Measurements from ENCODE around the gene PLD3.

Gene PLD3

DNA sequence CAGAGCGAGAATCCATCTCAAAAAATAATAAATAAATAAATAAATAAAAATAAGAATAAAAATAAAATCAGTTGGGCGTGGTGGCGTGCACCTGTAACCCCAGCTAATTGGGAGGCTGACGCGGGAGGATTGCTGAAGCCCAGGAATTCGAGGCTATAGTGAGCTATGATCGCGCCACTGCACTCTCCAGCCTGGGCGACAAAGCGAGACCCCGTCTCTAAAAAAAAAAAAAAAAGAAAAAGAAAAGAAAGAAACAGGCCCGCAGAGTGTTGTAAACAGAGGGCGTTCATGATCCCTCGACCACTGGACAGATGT, 71.9 kb downstream of the PLD3 start:
- Histone ChIP-seq H3K9me3 (ENCODE audit: control insufficient read depth in 1 of 2, low read length in 2 of 2) (no peaks in the 10 kb centered on the region), H3K36me3 (ENCODE audit: control insufficient read depth in 1 of 2, insufficient read depth in 2 of 2, low read length in 2 of 2) (peaks cover 6 to 13% of the 10 kb centered on the region in 2 donors), H3K4me3 (ENCODE audit: low read depth in 1 of 2, low read length in 2 of 2) (peak overlapping the region; percentile 64 to 82), H3K4me1 (ENCODE audit: control insufficient read depth in 1 of 2, insufficient read depth in 2 of 2, low read length in 2 of 2) (peaks cover 29 to 30% of the 10 kb centered on the region in 2 donors), H3K9ac (ENCODE audit: low read depth in 1 of 2, low read length in 2 of 2) (peak overlapping the region in 1 of 2 donors; percentile 89), H3K27ac (ENCODE audit: low read depth, low read length) (peak overlapping the region; percentile 96), H3K27me3 (ENCODE audit: control insufficient read depth in 1 of 2, insufficient read depth in 2 of 2, low read length in 2 of 2) (no peaks in the 10 kb centered on the region)

GRCh38 chr19:40420766-40421765, 72.6 kb downstream of the PLD3 start:
- H3K9me3 ChIP-seq (ENCODE audit: control insufficient read depth in 1 of 2, low read length in 2 of 2): no peaks in the 10 kb centered on the region
- peak overlapping the region; percentile 96 for H3K27ac ChIP-seq (ENCODE audit: low read depth, low read length)
- H3K4me1 ChIP-seq (ENCODE audit: control insufficient read depth in 1 of 2, insufficient read depth in 2 of 2, low read length in 2 of 2): peaks cover 28 to 29% of the 10 kb centered on the region in 2 donors
- H3K9ac ChIP-seq (ENCODE audit: low read depth in 1 of 2, low read length in 2 of 2): peak overlapping the region; percentile 89 to 96
- no peaks in the 10 kb centered on the region for H3K27me3 ChIP-seq (ENCODE audit: control insufficient read depth in 1 of 2, insufficient read depth in 2 of 2, low read length in 2 of 2)
- H3K36me3 ChIP-seq (ENCODE audit: control insufficient read depth in 1 of 2, insufficient read depth in 2 of 2, low read length in 2 of 2): peaks cover 6 to 13% of the 10 kb centered on the region in 2 donors
- H3K4me3 ChIP-seq (ENCODE audit: low read depth in 1 of 2, low read length in 2 of 2): peak overlapping the region; percentile 64 to 82

GRCh38 chr19:40421993-40422747, 73.7 kb downstream of the PLD3 start:
- peak overlapping the region; percentile 96 for H3K27ac ChIP-seq (ENCODE audit: low read depth, low read length)
- H3K4me3 ChIP-seq (ENCODE audit: low read depth in 1 of 2, low read length in 2 of 2): no peak overlapping the region
- peaks cover 6 to 13% of the 10 kb centered on the region in 2 donors for H3K36me3 ChIP-seq (ENCODE audit: control insufficient read depth in 1 of 2, insufficient read depth in 2 of 2, low read length in 2 of 2)
- no peaks in the 10 kb centered on the region for H3K27me3 ChIP-seq (ENCODE audit: control insufficient read depth in 1 of 2, insufficient read depth in 2 of 2, low read length in 2 of 2)
- no peaks in the 10 kb centered on the region for H3K9me3 ChIP-seq (ENCODE audit: control insufficient read depth in 1 of 2, low read length in 2 of 2)
- peaks cover 20 to 29% of the 10 kb centered on the region in 2 donors for H3K4me1 ChIP-seq (ENCODE audit: control insufficient read depth in 1 of 2, insufficient read depth in 2 of 2, low read length in 2 of 2)
- H3K9ac ChIP-seq (ENCODE audit: low read depth in 1 of 2, low read length in 2 of 2): peak overlapping the region; percentile 89 to 96

- Histone ChIP-seq H3K36me3 (ENCODE audit: control insufficient read depth in 1 of 2, insufficient read depth in 2 of 2, low read length in 2 of 2) (peaks cover 6 to 13% of the 10 kb centered on the region in 2 donors), H3K9ac (ENCODE audit: low read depth in 1 of 2, low read length in 2 of 2) (peak overlapping the region in 1 of 2 donors; percentile 89), H3K27ac (ENCODE audit: low read depth, low read length) (no peak overlapping the region), H3K4me3 (ENCODE audit: low read depth in 1 of 2, low read length in 2 of 2) (no peak overlapping the region), H3K9me3 (ENCODE audit: control insufficient read depth in 1 of 2, low read length in 2 of 2) (no peaks in the 10 kb centered on the region), H3K4me1 (ENCODE audit: control insufficient read depth in 1 of 2, insufficient read depth in 2 of 2, low read length in 2 of 2) (peaks cover 14 to 23% of the 10 kb centered on the region in 2 donors), H3K27me3 (ENCODE audit: control insufficient read depth in 1 of 2, insufficient read depth in 2 of 2, low read length in 2 of 2) (no peaks in the 10 kb centered on the region)
Observed at GRCh38 chr19:40422748-40423566, 74.5 kb downstream of the PLD3 start.

GRCh38 chr19:40423938-40424337, 75.4 kb downstream of the PLD3 start:
- Histone ChIP-seq H3K36me3 (ENCODE audit: control insufficient read depth in 1 of 2, insufficient read depth in 2 of 2, low read length in 2 of 2) (peaks cover 6 to 13% of the 10 kb centered on the region in 2 donors), H3K27me3 (ENCODE audit: control insufficient read depth in 1 of 2, insufficient read depth in 2 of 2, low read length in 2 of 2) (no peaks in the 10 kb centered on the region), H3K4me3 (ENCODE audit: low read depth in 1 of 2, low read length in 2 of 2) (no peak overlapping the region), H3K27ac (ENCODE audit: low read depth, low read length) (no peak overlapping the region), H3K9ac (ENCODE audit: low read depth in 1 of 2, low read length in 2 of 2) (no peak overlapping the region), H3K9me3 (ENCODE audit: control insufficient read depth in 1 of 2, low read length in 2 of 2) (no peaks in the 10 kb centered on the region), H3K4me1 (ENCODE audit: control insufficient read depth in 1 of 2, insufficient read depth in 2 of 2, low read length in 2 of 2) (peaks cover 14 to 23% of the 10 kb centered on the region in 2 donors)

GRCh38 chr19:40424637-40425449, 76.3 kb downstream of the PLD3 start:
- peaks cover 14 to 23% of the 10 kb centered on the region in 2 donors for H3K4me1 ChIP-seq (ENCODE audit: control insufficient read depth in 1 of 2, insufficient read depth in 2 of 2, low read length in 2 of 2)
- peak overlapping the region; percentile 95 to 99 for H3K9ac ChIP-seq (ENCODE audit: low read depth in 1 of 2, low read length in 2 of 2)
- H3K9me3 ChIP-seq (ENCODE audit: control insufficient read depth in 1 of 2, low read length in 2 of 2): no peaks in the 10 kb centered on the region
- peak overlapping the region; percentile 97 for H3K27ac ChIP-seq (ENCODE audit: low read depth, low read length)
- H3K4me3 ChIP-seq (ENCODE audit: low read depth in 1 of 2, low read length in 2 of 2): peak overlapping the region; percentile 84 to 97
- H3K27me3 ChIP-seq (ENCODE audit: control insufficient read depth in 1 of 2, insufficient read depth in 2 of 2, low read length in 2 of 2): no peaks in the 10 kb centered on the region
- H3K36me3 ChIP-seq (ENCODE audit: control insufficient read depth in 1 of 2, insufficient read depth in 2 of 2, low read length in 2 of 2): peaks cover 6 to 13% of the 10 kb centered on the region in 2 donors

DNA sequence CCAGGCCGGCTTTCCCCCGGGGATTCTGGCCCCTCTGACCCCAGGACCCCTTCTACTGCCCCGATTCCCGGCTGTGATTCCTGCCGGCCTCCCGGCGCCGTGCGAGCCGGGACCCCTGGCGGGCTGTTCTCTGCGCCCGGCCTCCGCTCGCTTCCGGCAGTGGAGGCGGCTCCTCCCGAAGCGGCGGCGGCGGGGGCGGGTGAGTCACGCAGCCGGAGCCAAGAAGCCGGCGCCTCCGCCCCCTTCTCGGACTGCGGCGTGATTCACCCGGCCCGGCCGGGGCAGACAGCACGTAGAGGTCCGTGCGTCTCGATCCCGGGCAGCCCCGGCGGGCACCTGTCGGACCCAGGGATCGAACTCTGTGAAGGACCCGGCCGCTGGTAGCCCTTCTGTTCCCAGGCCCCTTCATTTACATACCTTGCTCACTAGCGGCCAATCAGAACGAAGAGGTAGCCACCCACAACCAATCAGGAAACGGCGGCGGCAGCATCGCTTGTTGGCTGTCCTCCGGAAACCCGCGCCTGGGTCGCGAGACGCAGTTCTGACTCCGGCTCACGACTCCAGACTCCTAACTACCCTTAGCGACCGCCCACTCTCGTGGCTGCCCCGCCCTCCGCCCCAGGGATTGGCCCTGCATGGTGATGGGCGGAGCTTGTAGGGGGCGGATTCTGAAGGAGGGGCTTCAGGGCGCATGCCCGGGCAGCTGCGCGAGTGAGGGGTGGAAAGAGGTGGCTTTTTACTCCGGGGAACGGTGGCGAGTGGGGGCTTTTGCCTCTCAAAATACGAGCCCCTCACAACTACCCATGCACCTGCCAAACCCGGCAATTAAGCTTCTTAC, 77.2 kb downstream of the PLD3 start, which contains the start of gene SERTAD1:
TSS of gene SERTAD1 (minus strand) at position 543 of the 838 bp plus-strand sequence. CDS start 2,446 bp downstream, outside the sequence.
- Histone ChIP-seq H3K36me3 (ENCODE audit: control insufficient read depth in 1 of 2, insufficient read depth in 2 of 2, low read length in 2 of 2) (peaks cover 6 to 13% of the 10 kb centered on the region in 2 donors), H3K9ac (ENCODE audit: low read depth in 1 of 2, low read length in 2 of 2) (peak within 1 kb of the TSS; percentile 95 to 99), H3K27me3 (ENCODE audit: control insufficient read depth in 1 of 2, insufficient read depth in 2 of 2, low read length in 2 of 2) (no peaks in the 10 kb centered on the region), H3K4me3 (ENCODE audit: low read depth in 1 of 2, low read length in 2 of 2) (peak within 1 kb of the TSS; percentile 84 to 97), H3K4me1 (ENCODE audit: control insufficient read depth in 1 of 2, insufficient read depth in 2 of 2, low read length in 2 of 2) (peaks cover 14 to 23% of the 10 kb centered on the region in 2 donors), H3K27ac (ENCODE audit: low read depth, low read length) (peak within 1 kb of the TSS; percentile 97), H3K9me3 (ENCODE audit: control insufficient read depth in 1 of 2, low read length in 2 of 2) (no peaks in the 10 kb centered on the region)

Data from duodenal mucosa (tissue), 2 donors.